Neutrophil (primary cell): ENCODE measurements around the gene ADORA2B.

ENCODE experiments used
- H3K27ac ChIP-seq: fragments of 200-600 bp; sonication (generic); 2 replicates; pipeline ENCODE4 v1.5.1; 2016; ENCODE audit warnings: mild to moderate bottlenecking, moderate library complexity
- H3K27me3 ChIP-seq: fragments of 200-600 bp; sonication (generic); 2 replicates; pipeline ENCODE4 v1.6.0; 2016; ENCODE audit warnings: mild to moderate bottlenecking
- H3K36me3 ChIP-seq: fragments of 200-600 bp; sonication (generic); 2 replicates; pipeline ENCODE4 v1.5.1; 2017
- H3K4me1 ChIP-seq, 2 experiments: fragments of 200-600 bp in 1 of 2; sonication (generic) in 1 of 2; 1 replicate in 1 of 2; 2 replicates in 1 of 2; pipeline versions ENCODE4 v1.5.1 to v1.6.1; 2013 to 2016; ENCODE audit warnings: low read depth in 1 of 2, low read length in 1 of 2, mild to moderate bottlenecking in 1 of 2, moderate library complexity in 1 of 2; ENCODE audit not compliant: control insufficient read depth in 1 of 2, insufficient read depth in 1 of 2
- H3K4me3 ChIP-seq, 2 experiments: fragments of 200-600 bp in 1 of 2; sonication (generic) in 1 of 2; 1 replicate in 1 of 2; 2 replicates in 1 of 2; pipeline ENCODE4 v1.5.1; 2013 to 2016; ENCODE audit warnings: low read depth in 1 of 2, low read length in 1 of 2, mild to moderate bottlenecking in 1 of 2, moderate library complexity in 1 of 2
- H3K9me3 ChIP-seq: fragments of 200-600 bp; sonication (generic); 2 replicates; pipeline ENCODE4 v1.5.1; 2016
- CTCF ChIP-seq: fragments of 200-600 bp; sonication (generic); IDR thresholded peaks from 2 replicates; pipeline ENCODE4 v1.5.1; 2016; ENCODE audit warnings: antibody characterized with exemption

The ADORA2B gene

GRCh38 chr17:16003841-16004240, 58.9 kb downstream of the ADORA2B start:
- H3K4me3 ChIP-seq, result no peak overlapping the region
- no peak for TF ChIP-seq CTCF
- H3K36me3 ChIP-seq, result peaks cover 33% of the 10 kb centered on the region
- peaks cover 14 to 15% of the 10 kb centered on the region in 2 experiments for H3K4me1 ChIP-seq
- H3K9me3 ChIP-seq, result no peaks in the 10 kb centered on the region
- H3K27me3 ChIP-seq, result no peaks in the 10 kb centered on the region
- H3K27ac ChIP-seq, result no peak overlapping the region

GRCh38 chr17:16005636-16006035, 60.7 kb downstream of the ADORA2B start:
- peaks cover 4% of the 10 kb centered on the region in 2 experiments for H3K4me1 ChIP-seq
- no peaks in the 10 kb centered on the region for H3K27me3 ChIP-seq
- TF ChIP-seq CTCF, result no peak
- H3K4me3 ChIP-seq, result no peak overlapping the region
- peaks cover 33% of the 10 kb centered on the region for H3K36me3 ChIP-seq
- H3K9me3 ChIP-seq, result no peaks in the 10 kb centered on the region
- no peak overlapping the region for H3K27ac ChIP-seq

GRCh38 chr17:16007439-16007838, 62.5 kb downstream of the ADORA2B start:
- no peak overlapping the region for H3K27ac ChIP-seq
- no peak overlapping the region for H3K4me3 ChIP-seq
- H3K9me3 ChIP-seq, result no peaks in the 10 kb centered on the region
- peaks cover 33% of the 10 kb centered on the region for H3K36me3 ChIP-seq
- TF ChIP-seq CTCF, result no peak
- no peaks in the 10 kb centered on the region for H3K27me3 ChIP-seq
- H3K4me1 ChIP-seq, result no peaks in the 10 kb centered on the region

- H3K9me3 ChIP-seq, result no peaks in the 10 kb centered on the region
- no peaks in the 10 kb centered on the region for H3K4me1 ChIP-seq
- no peak overlapping the region for H3K4me3 ChIP-seq
- peaks cover 12% of the 10 kb centered on the region for H3K36me3 ChIP-seq
- no peak for TF ChIP-seq CTCF
- no peak overlapping the region for H3K27ac ChIP-seq
- H3K27me3 ChIP-seq, result no peaks in the 10 kb centered on the region
Measured at GRCh38 chr17:16013943-16014407, 69.0 kb downstream of the ADORA2B start.

GRCh38 chr17:16019347-16019746, 74.4 kb downstream of the ADORA2B start:
- Histone ChIP-seq H3K36me3 (peaks cover 24% of the 10 kb centered on the region), H3K9me3 (no peaks in the 10 kb centered on the region), H3K4me1 (no peaks in the 10 kb centered on the region), H3K27ac (no peak overlapping the region), H3K4me3 (no peak overlapping the region), H3K27me3 (no peaks in the 10 kb centered on the region)
- no peak for TF ChIP-seq CTCF

GRCh38 chr17:16023881-16024280, 79.0 kb downstream of the ADORA2B start:
- H3K4me3 ChIP-seq, result no peak overlapping the region
- no peak overlapping the region for H3K27ac ChIP-seq
- H3K4me1 ChIP-seq, result no peaks in the 10 kb centered on the region
- H3K36me3 ChIP-seq, result peaks cover 64% of the 10 kb centered on the region
- no peaks in the 10 kb centered on the region for H3K27me3 ChIP-seq
- H3K9me3 ChIP-seq, result no peaks in the 10 kb centered on the region
- no peak for TF ChIP-seq CTCF
